Adipocyte (in vitro differentiated cells): Measurements from ENCODE around the gene MATR3.

ENCODE experiments used
- DNase-seq: peaks from one replicate; pipeline ENCODE4 v3.0.0-alpha.2; 2015; ENCODE audit warnings: low read depth
- H3K27me3 ChIP-seq: replicated peaks from 2 replicates; pipeline ENCODE4 v1.7.0; 2013; ENCODE audit warnings: mild to moderate bottlenecking, low read length, moderate library complexity; ENCODE audit not compliant: control insufficient read depth, insufficient read depth
- H3K36me3 ChIP-seq: 2 replicates; pipeline ENCODE4 v1.7.0; 2013; ENCODE audit warnings: low read length, mild to moderate bottlenecking, moderate library complexity; ENCODE audit not compliant: control insufficient read depth, insufficient read depth, severe bottlenecking
- H3K4me1 ChIP-seq: 2 replicates; pipeline ENCODE4 v1.7.0; 2013; ENCODE audit warnings: mild to moderate bottlenecking, low read length, moderate library complexity; ENCODE audit not compliant: control insufficient read depth, insufficient read depth
- H3K4me3 ChIP-seq: 2 replicates; pipeline ENCODE4 v1.7.0; 2013; ENCODE audit warnings: mild to moderate bottlenecking, low read length, moderate library complexity
- H3K9ac ChIP-seq: 2 replicates; pipeline ENCODE4 v1.7.0; 2013; ENCODE audit warnings: mild to moderate bottlenecking, low read length, moderate library complexity
- H3K9me3 ChIP-seq: 2 replicates; pipeline ENCODE4 v1.7.0; 2013; ENCODE audit warnings: mild to moderate bottlenecking, low read length, moderate library complexity; ENCODE audit not compliant: control insufficient read depth

MATR3 gene

GRCh38 chr5:139287890-139288635 lies 5.5 kb upstream of the MATR3 start:
- Histone ChIP-seq H3K36me3 (peaks cover 30% of the 10 kb centered on the region), H3K9ac (no peak overlapping the region), H3K9me3 (no peaks in the 10 kb centered on the region), H3K4me1 (peaks cover 2% of the 10 kb centered on the region), H3K27me3 (no peaks in the 10 kb centered on the region), H3K4me3 (no peak overlapping the region)
- DNase-seq = no peak

DNA sequence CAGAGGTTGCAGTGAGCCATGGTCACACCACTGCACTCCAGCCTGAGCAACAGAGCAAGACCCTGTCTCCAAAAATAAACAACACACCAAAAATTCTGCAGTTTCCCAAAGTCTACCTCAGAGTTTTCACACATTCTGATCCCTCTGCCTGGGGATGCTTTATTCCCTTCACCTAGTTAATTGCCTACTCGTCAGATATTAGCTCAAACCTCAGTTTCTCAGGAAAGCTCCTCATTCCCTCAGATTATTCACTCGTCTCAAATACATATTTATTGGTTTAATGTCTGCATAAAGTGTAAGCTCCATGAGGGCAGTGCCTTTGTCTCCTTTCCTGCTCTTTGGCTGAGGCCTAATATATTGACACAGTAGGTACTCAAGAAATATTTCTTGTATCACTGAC lies 2.5 kb upstream of the MATR3 start:
- peaks cover 8% of the 10 kb centered on the region for H3K4me1 ChIP-seq
- no peaks in the 10 kb centered on the region for H3K27me3 ChIP-seq
- no peak for DNase-seq
- H3K9ac ChIP-seq = no peak overlapping the region
- H3K36me3 ChIP-seq = no peaks in the 10 kb centered on the region
- no peaks in the 10 kb centered on the region for H3K9me3 ChIP-seq
- H3K4me3 ChIP-seq = no peak overlapping the region

DNA sequence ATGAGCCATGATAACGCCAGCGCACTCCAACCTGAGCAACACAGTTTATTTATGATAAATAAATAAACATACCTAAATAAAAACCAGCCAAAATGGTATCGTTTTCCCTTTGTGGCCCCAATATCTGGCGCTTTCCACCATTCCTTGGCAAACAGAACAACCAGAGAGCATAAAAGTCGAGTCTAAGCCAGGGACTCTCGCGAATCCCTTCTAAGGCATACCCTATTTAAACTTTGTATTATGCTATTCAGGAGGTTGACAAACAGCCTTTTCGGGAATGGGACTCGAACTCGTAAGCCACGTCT lies 386 bp upstream of the MATR3 start:
- no peaks in the 10 kb centered on the region for H3K27me3 ChIP-seq
- no peaks in the 10 kb centered on the region for H3K9me3 ChIP-seq
- peak overlapping the region; percentile 91 for H3K4me3 ChIP-seq
- H3K4me1 ChIP-seq = peaks cover 30% of the 10 kb centered on the region
- DNase-seq = no peak
- peak overlapping the region; percentile 99 for H3K9ac ChIP-seq
- no peaks in the 10 kb centered on the region for H3K36me3 ChIP-seq

DNA sequence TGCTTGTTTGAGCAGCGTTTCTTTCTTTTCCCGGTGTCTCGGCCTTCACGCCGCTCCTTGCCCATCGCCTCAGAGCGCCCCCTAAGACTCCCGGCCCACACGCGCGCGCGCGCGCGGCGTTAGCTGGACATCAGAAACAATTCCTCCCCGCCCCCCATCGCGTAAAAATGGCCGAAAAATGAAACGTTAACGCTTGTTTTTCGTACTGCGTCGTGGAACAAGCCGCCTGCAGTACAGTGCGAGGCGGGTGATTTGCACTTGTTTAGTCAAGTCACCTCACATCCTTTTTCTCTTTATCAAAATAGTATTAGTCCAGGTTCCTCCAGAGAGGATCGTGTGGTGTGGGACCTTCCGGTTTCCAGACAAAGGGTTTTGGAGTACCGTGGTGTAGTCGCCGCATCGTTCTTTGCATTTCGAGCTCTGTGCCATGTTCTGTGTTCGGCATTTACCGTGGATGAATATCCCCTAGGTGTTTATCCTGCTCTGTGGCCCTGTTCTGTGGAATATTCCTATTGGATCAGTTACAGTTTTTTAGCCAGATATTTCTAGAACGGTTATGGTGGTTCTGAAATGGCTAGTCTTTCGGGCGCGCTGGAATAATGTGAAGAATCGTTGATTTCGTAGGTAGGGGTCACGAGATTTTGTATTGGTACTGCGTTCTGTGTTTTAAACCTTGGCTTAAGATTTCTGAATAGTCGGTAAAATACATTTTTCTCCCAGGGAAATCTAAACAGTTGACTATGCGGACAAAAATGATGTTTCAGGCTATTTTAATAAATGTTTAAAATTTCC lies 1.0 kb downstream of the MATR3 start:
- H3K4me1 ChIP-seq = peaks cover 39% of the 10 kb centered on the region
- no peaks in the 10 kb centered on the region for H3K36me3 ChIP-seq
- peak; percentile 95 for DNase-seq
- no peaks in the 10 kb centered on the region for H3K27me3 ChIP-seq
- peak overlapping the region; percentile 91 for H3K4me3 ChIP-seq
- H3K9me3 ChIP-seq = no peaks in the 10 kb centered on the region
- H3K9ac ChIP-seq = peak overlapping the region; percentile 99

DNA sequence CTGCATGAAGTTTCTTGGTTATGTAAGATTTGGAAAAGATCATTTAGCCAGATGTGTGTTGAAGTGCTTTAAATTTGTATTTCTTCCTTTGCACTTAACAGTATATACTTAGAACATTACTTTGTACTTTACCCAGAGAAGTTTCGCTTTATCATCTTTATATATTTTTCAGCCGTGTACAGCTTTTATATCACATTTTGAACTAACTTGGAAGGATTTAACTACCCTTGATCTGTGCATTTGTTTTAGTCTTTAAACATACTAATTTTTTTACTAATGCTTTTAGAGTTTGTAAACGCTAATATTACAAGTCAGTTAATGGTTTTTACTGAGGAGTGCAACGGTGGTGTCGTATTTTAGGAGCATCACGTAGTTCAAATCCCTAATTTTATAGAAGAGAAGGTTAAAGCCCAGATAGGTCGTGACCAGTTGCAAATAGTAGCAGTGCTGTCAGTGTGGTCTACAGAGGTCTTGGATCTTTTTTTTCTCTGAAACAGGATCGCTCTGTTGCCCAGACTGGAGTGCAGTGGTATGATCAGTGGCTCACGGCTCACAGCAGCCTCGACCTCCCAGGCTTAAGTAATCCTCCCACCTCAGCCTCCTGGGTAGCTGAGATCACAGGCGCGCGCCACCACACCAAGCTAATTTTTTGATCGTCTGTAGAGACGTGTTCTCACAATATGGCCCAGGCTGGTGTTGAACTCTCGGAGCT lies 2.0 kb downstream of the MATR3 start:
- Histone ChIP-seq H3K4me3 (peak overlapping the region; percentile 91), H3K4me1 (peaks cover 41% of the 10 kb centered on the region), H3K36me3 (no peaks in the 10 kb centered on the region), H3K27me3 (no peaks in the 10 kb centered on the region), H3K9ac (peak overlapping the region; percentile 99), H3K9me3 (no peaks in the 10 kb centered on the region)
- DNase-seq = peak; percentile 44

GRCh38 chr5:139296198-139296597 lies 2.7 kb downstream of the MATR3 start:
- Histone ChIP-seq H3K36me3 (no peaks in the 10 kb centered on the region), H3K9ac (peak overlapping the region; percentile 9), H3K9me3 (no peaks in the 10 kb centered on the region), H3K27me3 (no peaks in the 10 kb centered on the region), H3K4me3 (peak overlapping the region; percentile 91), H3K4me1 (peaks cover 41% of the 10 kb centered on the region)
- no peak for DNase-seq

- Histone ChIP-seq H3K9me3 (no peaks in the 10 kb centered on the region), H3K4me1 (peaks cover 44% of the 10 kb centered on the region), H3K36me3 (no peaks in the 10 kb centered on the region), H3K4me3 (peak overlapping the region; percentile 91), H3K27me3 (no peaks in the 10 kb centered on the region), H3K9ac (peak overlapping the region; percentile 9)
- DNase-seq = no peak
These were observed 3.4 kb downstream of the MATR3 start for GRCh38 chr5:139296862-139297326.

GRCh38 chr5:139297439-139298133 lies 4.0 kb downstream of the MATR3 start:
- peaks cover 48% of the 10 kb centered on the region for H3K4me1 ChIP-seq
- no peak overlapping the region for H3K4me3 ChIP-seq
- H3K9ac ChIP-seq = no peak overlapping the region
- no peaks in the 10 kb centered on the region for H3K27me3 ChIP-seq
- H3K9me3 ChIP-seq = no peaks in the 10 kb centered on the region
- no peaks in the 10 kb centered on the region for H3K36me3 ChIP-seq
- DNase-seq = no peak

GRCh38 chr5:139298242-139298641 lies 4.7 kb downstream of the MATR3 start:
- Histone ChIP-seq H3K36me3 (no peaks in the 10 kb centered on the region), H3K27me3 (no peaks in the 10 kb centered on the region), H3K4me1 (peaks cover 44% of the 10 kb centered on the region), H3K9ac (no peak overlapping the region), H3K4me3 (no peak overlapping the region), H3K9me3 (no peaks in the 10 kb centered on the region)
- no peak for DNase-seq

DNA sequence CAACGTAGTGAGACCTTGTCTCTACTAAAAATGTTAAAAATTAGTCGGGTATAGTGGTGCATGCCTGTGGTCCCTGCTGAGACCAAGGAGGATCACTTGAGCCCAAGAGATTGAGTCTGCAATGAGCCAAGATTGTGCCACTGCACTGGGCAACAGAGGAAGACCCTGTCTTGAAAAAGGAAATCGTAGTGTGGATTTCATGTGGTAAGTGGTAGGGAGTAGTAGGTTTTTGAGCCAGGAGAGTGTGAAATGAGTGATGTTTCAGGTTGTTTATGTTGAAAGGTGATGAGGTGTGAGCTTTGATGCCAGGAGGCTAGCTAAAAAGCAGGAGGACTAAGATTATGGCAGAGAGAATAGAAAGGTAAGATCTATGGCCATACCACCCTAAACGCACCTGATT lies 5.9 kb downstream of the MATR3 start:
- peaks cover 49% of the 10 kb centered on the region for H3K4me1 ChIP-seq
- no peak for DNase-seq
- H3K9me3 ChIP-seq = no peaks in the 10 kb centered on the region
- no peaks in the 10 kb centered on the region for H3K36me3 ChIP-seq
- H3K9ac ChIP-seq = no peak overlapping the region
- no peak overlapping the region for H3K4me3 ChIP-seq
- no peaks in the 10 kb centered on the region for H3K27me3 ChIP-seq
